K562 (cell line): ENCODE measurements around the gene ADM5. TPM values are rescaled to one million over a fixed set of nuclear protein-coding genes. Genes with fewer than 3 reads are reported as not detected.

Experiments used
- BRF1 ChIP-seq: IDR thresholded peaks from 3 replicates; pipeline ENCODE4 v1.6.1; 2011; ENCODE audit warnings: borderline replicate concordance, mild to moderate bottlenecking; ENCODE audit not compliant: insufficient read length; ENCODE audit errors: extremely low read depth
- DIDO1 ChIP-seq: fragments of 450-650 bp; IDR thresholded peaks from 2 replicates; pipeline ENCODE4 v1.6.1; 2016; ENCODE audit warnings: low read depth, missing biosample characterization, missing genetic modification characterization
- FOXK2 ChIP-seq, 2 experiments: fragments of 450-650 bp; IDR thresholded peaks in 1 of 2; conservative IDR thresholded peaks in 1 of 2; 2 replicates each; pipeline ENCODE4 v1.6.1; 2016; ENCODE audit warnings: low read depth in 2 of 2, mild to moderate bottlenecking in 1 of 2
- GMEB1 ChIP-seq: fragments of 250-450 bp; sonication (Bioruptor Pico); IDR thresholded peaks from 2 replicates; pipeline ENCODE4 v1.4.0; 2020; ENCODE audit warnings: mild to moderate bottlenecking
- HCFC1 ChIP-seq: IDR thresholded peaks from 2 replicates; pipeline ENCODE4 v1.6.1; 2012; ENCODE audit warnings: low read depth, low read length, improper control_type of control experiment
- HNRNPLL ChIP-seq: fragments of 200-400 bp; formaldehyde crosslinking; IDR thresholded peaks from 2 replicates; pipeline ENCODE4 v1.6.1; 2017; ENCODE audit warnings: low read length, low read depth, mild to moderate bottlenecking; ENCODE audit not compliant: poor library complexity, severe bottlenecking
- ILF3 ChIP-seq: fragments of 450-650 bp; IDR thresholded peaks from 2 replicates; pipeline ENCODE4 v1.6.1; 2018; ENCODE audit warnings: antibody characterized with exemption, mild to moderate bottlenecking, moderate library complexity, borderline replicate concordance
- JUNB ChIP-seq: fragments of 450-650 bp; formaldehyde crosslinking; conservative IDR thresholded peaks from 2 replicates; pipeline ENCODE4 v1.4.0; 2020; ENCODE audit warnings: mild to moderate bottlenecking
- SMAD1 ChIP-seq: fragments of 150-350 bp; IDR thresholded peaks from 2 replicates; pipeline ENCODE4 v1.6.1; 2014; ENCODE audit warnings: low read length, low read depth; ENCODE audit not compliant: partially characterized antibody
- STAT5A ChIP-seq: IDR thresholded peaks from 2 replicates; pipeline ENCODE4 v1.6.1; 2012; ENCODE audit warnings: low read length, inconsistent platforms, borderline replicate concordance
- TAF9B ChIP-seq: fragments of 450-650 bp; IDR thresholded peaks from 2 replicates; pipeline ENCODE4 v1.6.1; 2018; ENCODE audit warnings: mild to moderate bottlenecking; ENCODE audit not compliant: partially characterized antibody
- ZBTB5 ChIP-seq: fragments of 450-650 bp; IDR thresholded peaks from 2 replicates; pipeline ENCODE4 v1.6.1; 2017; ENCODE audit warnings: antibody characterized with exemption
- ZNF121 ChIP-seq: sonication (generic); formaldehyde crosslinking; conservative IDR thresholded peaks from 2 replicates; pipeline ENCODE4 v1.8.0; 2022; ENCODE audit warnings: missing genetic modification reagents
- polyA plus RNA-seq, 8 experiments: library from polyadenylated mRNA; depleted of rRNA in 4 of 8; stranded (reverse) in 5 of 8; unstranded in 3 of 8; fragments of >200 nt; fragmentation: Nextera tagmentation in 2 of 8; fragmentation: Illumina TruSeq in 1 of 8; extraction: Ambion mirVana in 2 of 8; extraction: Trizol in 1 of 8; gene quantifications; 2 replicates each; pipeline versions ENCODE4 v1.2.1 to v1.2.3, GENCODE V29; 2011 to 2014; ENCODE audit warnings: inconsistent platforms in 1 of 8, missing spikeins in 1 of 8
- total RNA-seq, 7 experiments: library from RNA; depleted of rRNA in 6 of 7; stranded (reverse); fragments of >200 nt in 6 of 7; fragmentation: Illumina TruSeq in 2 of 7; extraction: Trizol in 2 of 7; gene quantifications; 2 replicates each; pipeline versions ENCODE4 v1.2.1 to v1.2.3, GENCODE V29; 2011 to 2021; ENCODE audit warnings: low replicate concordance in 1 of 7
- TF ChIP-seq, protein P1 (sequence below): sonication (generic); formaldehyde crosslinking; IDR thresholded peaks from 2 replicates; pipeline ENCODE4 v1.8.1; 2023; ENCODE audit warnings: mild to moderate bottlenecking, missing genetic modification reagents
- TF ChIP-seq, protein P2 (sequence below): sonication (generic); formaldehyde crosslinking; IDR thresholded peaks from 2 replicates; pipeline ENCODE4 v1.9.0; 2022; ENCODE audit warnings: mild to moderate bottlenecking, missing genetic modification reagents
- TF ChIP-seq, protein P3 (sequence below), 2 experiments: fragments of 450-650 bp; conservative IDR thresholded peaks; 2 replicates each; pipeline ENCODE4 v1.6.1; 2017; ENCODE audit warnings: mild to moderate bottlenecking in 2 of 2, moderate library complexity in 2 of 2
- TF ChIP-seq, protein P4 (sequence below), 2 experiments: fragments of 250-450 bp in 1 of 2; fragments of 450-650 bp in 1 of 2; sonication (Bioruptor Pico) in 1 of 2; IDR thresholded peaks; 2 replicates each; pipeline versions ENCODE4 v1.6.1 to v1.8.0; 2016 to 2021; ENCODE audit warnings: mild to moderate bottlenecking in 2 of 2, moderate library complexity in 2 of 2, missing compliant biosample characterization in 1 of 2, missing genetic modification characterization in 1 of 2

Gene ADM5
- total and polyA plus RNA-seq, 9 of the 15 experiments (the other 6 are each of a cell fraction or from before 2014, with no cell fraction given), result 0.13 to 8.4 (median 2.0) TPM; not detected in 1

GRCh38 chr19:49641688-49642491, 47.5 kb upstream of the ADM5 start, which contains the start of gene SCAF1 (continued):
- no peak for TF ChIP-seq ZBTB5
- TF ChIP-seq, protein P1, sequence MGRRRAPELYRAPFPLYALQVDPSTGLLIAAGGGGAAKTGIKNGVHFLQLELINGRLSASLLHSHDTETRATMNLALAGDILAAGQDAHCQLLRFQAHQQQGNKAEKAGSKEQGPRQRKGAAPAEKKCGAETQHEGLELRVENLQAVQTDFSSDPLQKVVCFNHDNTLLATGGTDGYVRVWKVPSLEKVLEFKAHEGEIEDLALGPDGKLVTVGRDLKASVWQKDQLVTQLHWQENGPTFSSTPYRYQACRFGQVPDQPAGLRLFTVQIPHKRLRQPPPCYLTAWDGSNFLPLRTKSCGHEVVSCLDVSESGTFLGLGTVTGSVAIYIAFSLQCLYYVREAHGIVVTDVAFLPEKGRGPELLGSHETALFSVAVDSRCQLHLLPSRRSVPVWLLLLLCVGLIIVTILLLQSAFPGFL (CRISPR knock-in tag), result no peak
- TF ChIP-seq ZNF121 (CRISPR knock-in tag), result no peak
- TF ChIP-seq DIDO1 (tag), result 0 out of 2 replicates have a peak, but pooled peaks have one; percentile 28
- no peak for TF ChIP-seq SMAD1
- TF ChIP-seq, protein P2, sequence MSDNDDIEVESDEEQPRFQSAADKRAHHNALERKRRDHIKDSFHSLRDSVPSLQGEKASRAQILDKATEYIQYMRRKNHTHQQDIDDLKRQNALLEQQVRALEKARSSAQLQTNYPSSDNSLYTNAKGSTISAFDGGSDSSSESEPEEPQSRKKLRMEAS, result peak; percentile 81
- peak; percentile 90 for TF ChIP-seq GMEB1 (CRISPR knock-in tag)
- TF ChIP-seq FOXK2 (conservative IDR thresholded peaks at IDR 0.05 in 1 of 2, IDR thresholded peaks at IDR 0.05 in 1 of 2; ENCODE audit: low read depth in 2 of 2), result peak in 1 of 2 experiments; percentile 61; a peak in 2 of 4 replicates
- no peak for TF ChIP-seq JUNB (CRISPR knock-in tag)
- no peak for TF ChIP-seq ILF3
- TF ChIP-seq HNRNPLL, result peak; percentile 68
- TF ChIP-seq STAT5A, result peak; percentile 4; the same call in 1 of the 2 replicates
- TF ChIP-seq HCFC1, result peak; percentile 98
- TF ChIP-seq, protein P3, sequence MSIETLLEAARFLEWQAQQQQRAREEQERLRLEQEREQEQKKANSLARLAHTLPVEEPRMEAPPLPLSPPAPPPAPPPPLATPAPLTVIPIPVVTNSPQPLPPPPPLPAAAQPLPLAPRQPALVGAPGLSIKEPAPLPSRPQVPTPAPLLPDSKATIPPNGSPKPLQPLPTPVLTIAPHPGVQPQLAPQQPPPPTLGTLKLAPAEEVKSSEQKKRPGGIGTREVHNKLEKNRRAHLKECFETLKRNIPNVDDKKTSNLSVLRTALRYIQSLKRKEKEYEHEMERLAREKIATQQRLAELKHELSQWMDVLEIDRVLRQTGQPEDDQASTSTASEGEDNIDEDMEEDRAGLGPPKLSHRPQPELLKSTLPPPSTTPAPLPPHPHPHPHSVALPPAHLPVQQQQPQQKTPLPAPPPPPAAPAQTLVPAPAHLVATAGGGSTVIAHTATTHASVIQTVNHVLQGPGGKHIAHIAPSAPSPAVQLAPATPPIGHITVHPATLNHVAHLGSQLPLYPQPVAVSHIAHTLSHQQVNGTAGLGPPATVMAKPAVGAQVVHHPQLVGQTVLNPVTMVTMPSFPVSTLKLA (conservative IDR thresholded peaks at IDR 0.05), result peak; percentile 78 to 88
- TF ChIP-seq, protein P4, sequence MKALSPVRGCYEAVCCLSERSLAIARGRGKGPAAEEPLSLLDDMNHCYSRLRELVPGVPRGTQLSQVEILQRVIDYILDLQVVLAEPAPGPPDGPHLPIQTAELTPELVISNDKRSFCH (CRISPR knock-in tag; IDR thresholded peaks at IDR 0.05), result no peak
- TF ChIP-seq, protein P4 (tag; IDR thresholded peaks at IDR 0.05), result peak; percentile 60
- TF ChIP-seq TAF9B, result peak; percentile 28
- TF ChIP-seq BRF1, result no peak
